ENCODE results near the gene CDH8. TPM values are rescaled to one million over a fixed set of nuclear protein-coding genes. Genes with fewer than 3 reads are reported as not detected.

The CDH8 gene
- total and polyA plus RNA-seq, 2 donors (not counting 3 experiments of a cell fraction or from before 2014, with no cell fraction given), result not detected

DNA sequence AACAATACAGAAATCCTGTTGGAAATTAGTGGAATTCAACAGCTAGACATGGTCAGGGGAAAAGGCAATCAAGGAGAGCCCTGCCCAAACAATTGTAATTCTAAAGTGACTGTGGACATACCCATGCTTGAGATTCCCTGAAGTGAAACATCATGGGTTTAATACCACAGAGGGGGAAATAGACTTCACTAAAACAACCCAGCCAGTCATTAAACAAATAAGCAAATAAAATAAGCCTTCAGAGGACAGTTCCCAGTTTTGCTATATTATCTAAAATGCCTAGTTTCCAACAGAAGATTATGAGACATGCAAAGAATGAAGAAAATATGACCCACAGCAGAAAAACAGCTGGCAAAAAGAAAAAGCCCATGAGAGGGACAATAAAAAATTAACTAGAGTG is 376.3 kb downstream of the CDH8 start:
- Histone ChIP-seq H3K9me3 (replicated peaks; ENCODE audit: control insufficient read depth, insufficient read depth, low read length) (peaks cover 4% of the 10 kb centered on the region), H3K4me3 (replicated peaks in 1 of 3; ENCODE audit: insufficient read depth in 1 of 3, low read depth in 1 of 3, low read length in 3 of 3) (no peak overlapping the region), H3K27ac (ENCODE audit: insufficient read depth, low read depth, low read length) (no peak overlapping the region), H2AFZ (ENCODE audit: low read depth, low read length) (no peak overlapping the region), H3K36me3 (ENCODE audit: control insufficient read depth in 2 of 2, extremely low read depth in 1 of 2, insufficient read depth in 2 of 2, low read length in 2 of 2) (no peaks in the 10 kb centered on the region), H3K4me2 (ENCODE audit: insufficient read depth, low read length) (no peak overlapping the region), H3K4me1 (ENCODE audit: control insufficient read depth, extremely low read depth, insufficient read depth, low read length) (no peaks in the 10 kb centered on the region), H3K27me3 (ENCODE audit: control insufficient read depth in 2 of 2, insufficient read depth in 2 of 2, low read length in 2 of 2) (no peaks in the 10 kb centered on the region), H3K9me1 (replicated peaks; ENCODE audit: control insufficient read depth, extremely low read depth, insufficient read depth, low read length) (no peaks in the 10 kb centered on the region), H4K20me1 (replicated peaks; ENCODE audit: control insufficient read depth, extremely low read depth, insufficient read depth, low read length) (no peaks in the 10 kb centered on the region), H3K9ac (replicated peaks; ENCODE audit: extremely low read depth, insufficient read depth, low read length) (no peak overlapping the region), H3K79me2 (ENCODE audit: control insufficient read depth, insufficient read depth, low read length) (no peaks in the 10 kb centered on the region)
- intact Hi-C loops (cut with micrococcal nuclease), result no loop called here
- DNase-seq (ENCODE audit: low read depth, low spot score), result no peak
- dilution Hi-C loops (cut with MboI; ENCODE audit: extremely low pct_ligation_motif_present, low sequenced_read_pairs), result no loop called here
- no peak for FAIRE-seq
- ChIA-PET POLR2A (no interaction called here), CTCF (no interaction called here)
- TF ChIP-seq GATA2 (IDR thresholded peaks at IDR 0.05; ENCODE audit: insufficient read depth, insufficient read length, low read depth, low read length) (no peak), POLR2AphosphoS5 (IDR thresholded peaks at IDR 0.05; ENCODE audit: insufficient read depth, low read depth, low read length) (no peak), JUN (IDR thresholded peaks at IDR 0.05; ENCODE audit: borderline replicate concordance, insufficient read depth, insufficient read length, low read depth) (no peak), POLR2A (IDR thresholded peaks at IDR 0.05; ENCODE audit: low read depth, low read length) (no peak), MYC (IDR thresholded peaks at IDR 0.05; ENCODE audit: low read depth, low read length) (no peak), EZH2 (IDR thresholded peaks at IDR 0.05; ENCODE audit: borderline replicate concordance, low read depth, low read length, severe bottlenecking) (no peak), FOS (IDR thresholded peaks at IDR 0.05; ENCODE audit: borderline replicate concordance, insufficient read depth, low read length) (no peak)
- TF ChIP-seq, protein P1, sequence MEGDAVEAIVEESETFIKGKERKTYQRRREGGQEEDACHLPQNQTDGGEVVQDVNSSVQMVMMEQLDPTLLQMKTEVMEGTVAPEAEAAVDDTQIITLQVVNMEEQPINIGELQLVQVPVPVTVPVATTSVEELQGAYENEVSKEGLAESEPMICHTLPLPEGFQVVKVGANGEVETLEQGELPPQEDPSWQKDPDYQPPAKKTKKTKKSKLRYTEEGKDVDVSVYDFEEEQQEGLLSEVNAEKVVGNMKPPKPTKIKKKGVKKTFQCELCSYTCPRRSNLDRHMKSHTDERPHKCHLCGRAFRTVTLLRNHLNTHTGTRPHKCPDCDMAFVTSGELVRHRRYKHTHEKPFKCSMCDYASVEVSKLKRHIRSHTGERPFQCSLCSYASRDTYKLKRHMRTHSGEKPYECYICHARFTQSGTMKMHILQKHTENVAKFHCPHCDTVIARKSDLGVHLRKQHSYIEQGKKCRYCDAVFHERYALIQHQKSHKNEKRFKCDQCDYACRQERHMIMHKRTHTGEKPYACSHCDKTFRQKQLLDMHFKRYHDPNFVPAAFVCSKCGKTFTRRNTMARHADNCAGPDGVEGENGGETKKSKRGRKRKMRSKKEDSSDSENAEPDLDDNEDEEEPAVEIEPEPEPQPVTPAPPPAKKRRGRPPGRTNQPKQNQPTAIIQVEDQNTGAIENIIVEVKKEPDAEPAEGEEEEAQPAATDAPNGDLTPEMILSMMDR (IDR thresholded peaks at IDR 0.05; ENCODE audit: extremely low read depth in 1 of 2, insufficient read depth in 1 of 2, low read depth in 1 of 2, low read length in 2 of 2), result no peak
- TF ChIP-seq, protein P2, sequence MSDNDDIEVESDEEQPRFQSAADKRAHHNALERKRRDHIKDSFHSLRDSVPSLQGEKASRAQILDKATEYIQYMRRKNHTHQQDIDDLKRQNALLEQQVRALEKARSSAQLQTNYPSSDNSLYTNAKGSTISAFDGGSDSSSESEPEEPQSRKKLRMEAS (IDR thresholded peaks at IDR 0.05; ENCODE audit: insufficient read depth, insufficient read length), result no peak
- no TSS peak for BruUV-seq (replicated peaks)
